Stimulated activated CD4-positive, alpha-beta T cell treated with anti-CD3 and anti-CD28 coated beads, Interleukin-15, amount 100 ng/mL, for 1 hour (primary cell): ENCODE measurements around the gene NOSIP.

ENCODE experiments used
- DNase-seq, 2 donors: peaks; one replicate each; pipeline ENCODE4 v3.0.0-alpha.2; 2020; ENCODE audit warnings: low read depth in 1 of 2, low spot score in 1 of 2

Gene NOSIP

DNA sequence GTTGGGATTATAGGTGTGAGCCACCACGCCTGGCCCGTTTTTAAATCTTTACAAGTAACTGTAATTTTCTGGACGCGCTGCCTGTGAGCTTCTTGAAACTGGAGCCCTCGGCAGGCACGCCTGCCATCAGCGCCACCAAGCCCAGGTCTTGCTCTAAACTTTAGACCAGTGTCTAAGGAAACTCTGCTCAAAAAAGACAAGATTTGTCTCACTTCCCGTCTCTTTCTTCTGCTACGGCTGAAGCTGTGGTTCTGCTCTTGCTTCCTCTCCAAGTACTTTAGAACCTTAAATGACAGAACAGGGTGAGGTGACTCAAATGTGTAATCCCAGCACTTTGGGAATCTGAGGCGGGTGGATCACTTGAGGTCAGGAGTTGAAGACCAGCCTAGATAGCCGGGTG is 27.6 kb downstream of the NOSIP start:
- DNase-seq, result no peak

DNA sequence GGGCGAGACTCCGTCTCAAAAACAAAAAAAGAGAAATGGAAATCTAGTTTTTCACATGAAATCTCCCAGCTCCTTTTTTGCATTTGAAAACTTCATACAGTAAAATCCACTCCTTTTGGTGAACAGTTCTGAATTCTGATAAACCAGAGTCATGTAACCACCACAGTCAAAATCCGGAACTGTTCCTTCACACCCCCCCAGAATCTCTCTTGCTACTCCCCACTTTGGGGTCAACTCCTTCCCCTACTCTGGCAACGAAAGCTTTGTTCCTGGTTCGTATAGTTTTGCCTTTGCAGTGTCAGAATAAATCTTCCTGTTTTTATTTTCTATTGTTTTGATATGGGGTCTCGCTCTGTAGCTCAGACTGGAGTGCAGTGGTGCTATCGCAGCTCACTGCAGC is 28.8 kb downstream of the NOSIP start:
- no peak for DNase-seq

DNA sequence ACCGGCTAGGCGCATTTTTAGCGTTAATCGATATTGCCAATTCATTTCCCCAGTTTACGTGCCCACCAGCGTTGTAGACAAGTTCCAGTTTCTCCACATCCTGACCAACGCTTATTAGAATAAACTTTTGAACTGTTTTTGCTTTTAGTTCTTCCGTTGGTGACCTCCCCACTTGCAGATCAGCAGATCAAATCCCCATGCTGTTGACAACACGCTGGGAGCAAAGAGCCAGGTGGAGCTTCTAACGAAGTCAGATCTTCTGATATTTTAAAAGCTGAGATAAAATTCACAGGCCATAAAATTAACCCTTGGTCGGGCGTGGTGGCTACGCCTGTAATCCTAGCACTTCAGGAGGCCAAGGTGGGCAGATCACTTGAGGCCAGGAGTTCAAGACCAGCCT is 31.3 kb downstream of the NOSIP start:
- DNase-seq, result no peak

DNA sequence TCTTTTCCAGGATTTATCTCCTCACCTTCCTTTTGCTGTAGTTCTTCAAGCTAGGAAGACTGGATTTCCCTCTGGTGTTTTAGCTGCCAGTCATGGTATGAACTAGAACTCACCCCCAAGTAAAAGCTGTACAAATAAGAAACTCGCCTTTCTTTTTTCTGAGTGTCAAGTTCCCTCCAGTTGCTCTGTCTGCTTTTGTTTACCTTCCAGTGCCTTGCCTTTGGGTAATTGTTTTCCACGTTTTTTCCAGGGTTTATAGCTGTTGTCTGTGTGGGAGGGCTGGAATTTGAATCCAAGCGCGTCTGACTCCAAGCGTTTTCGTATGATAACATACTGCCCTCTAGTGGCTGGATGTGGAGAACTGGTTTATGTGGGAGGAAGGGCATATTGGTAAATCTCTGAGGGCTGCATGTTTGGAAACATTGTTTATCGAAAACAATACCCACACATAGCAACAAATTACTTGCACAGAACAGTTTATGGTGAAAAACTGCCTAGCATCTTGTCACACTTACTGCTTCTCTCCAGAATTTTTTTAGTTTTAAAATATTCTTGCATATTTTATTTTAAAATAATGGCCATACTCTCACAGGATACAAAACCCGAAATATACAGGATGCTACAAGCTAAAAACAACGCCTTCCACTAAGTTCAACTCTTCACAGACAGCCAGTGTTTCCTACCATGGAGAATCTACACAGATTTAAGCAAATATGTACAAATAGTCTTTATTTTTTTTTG is 33.4 kb downstream of the NOSIP start:
- DNase-seq, result no peak

DNA sequence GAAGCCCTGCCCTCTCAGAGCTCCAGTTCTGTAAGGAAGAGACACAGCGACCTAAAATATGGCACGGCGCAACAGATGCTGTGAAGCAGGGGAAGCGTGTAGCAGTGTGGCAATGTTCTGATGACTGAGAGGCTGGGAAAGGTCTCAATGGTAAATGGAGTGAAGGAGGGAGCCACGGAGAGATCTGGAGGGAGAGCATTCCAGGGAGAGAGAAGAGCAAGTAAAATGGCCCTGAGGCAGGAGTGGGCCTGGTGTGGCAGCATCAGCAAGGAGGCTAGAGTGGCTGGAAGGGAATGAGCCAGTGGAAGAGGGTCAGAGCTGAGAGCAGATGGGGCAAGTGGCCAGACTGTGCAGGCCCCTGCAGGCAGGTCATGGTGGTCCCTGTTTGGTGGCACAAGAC is 36.2 kb downstream of the NOSIP start:
- no peak for DNase-seq

DNA sequence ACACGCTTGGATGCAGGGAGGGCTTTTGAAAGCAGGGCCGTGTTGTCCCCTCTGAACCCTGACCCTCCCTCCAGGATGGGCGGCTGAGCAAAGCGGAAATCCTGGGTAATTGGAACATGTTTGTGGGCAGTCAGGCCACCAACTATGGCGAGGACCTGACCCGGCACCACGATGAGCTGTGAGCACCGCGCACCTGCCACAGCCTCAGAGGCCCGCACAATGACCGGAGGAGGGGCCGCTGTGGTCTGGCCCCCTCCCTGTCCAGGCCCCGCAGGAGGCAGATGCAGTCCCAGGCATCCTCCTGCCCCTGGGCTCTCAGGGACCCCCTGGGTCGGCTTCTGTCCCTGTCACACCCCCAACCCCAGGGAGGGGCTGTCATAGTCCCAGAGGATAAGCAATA is 37.3 kb downstream of the NOSIP start:
- DNase-seq, result no peak

DNA sequence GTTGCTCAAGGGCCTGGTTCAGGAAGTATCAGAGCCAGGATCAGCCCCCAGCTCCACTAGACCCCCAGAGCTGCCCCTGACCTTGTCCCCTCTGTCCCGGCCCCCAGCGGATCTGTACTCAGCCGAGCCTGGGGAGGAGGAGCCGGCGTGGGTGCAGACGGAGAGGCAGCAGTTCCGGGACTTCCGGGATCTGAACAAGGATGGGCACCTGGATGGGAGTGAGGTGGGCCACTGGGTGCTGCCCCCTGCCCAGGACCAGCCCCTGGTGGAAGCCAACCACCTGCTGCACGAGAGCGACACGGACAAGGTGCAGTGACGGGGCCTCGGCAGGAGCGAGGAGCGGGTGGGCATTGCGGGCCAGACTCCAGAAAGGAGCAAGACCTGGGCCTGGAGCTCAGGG is 37.9 kb downstream of the NOSIP start:
- DNase-seq, result no peak

DNA sequence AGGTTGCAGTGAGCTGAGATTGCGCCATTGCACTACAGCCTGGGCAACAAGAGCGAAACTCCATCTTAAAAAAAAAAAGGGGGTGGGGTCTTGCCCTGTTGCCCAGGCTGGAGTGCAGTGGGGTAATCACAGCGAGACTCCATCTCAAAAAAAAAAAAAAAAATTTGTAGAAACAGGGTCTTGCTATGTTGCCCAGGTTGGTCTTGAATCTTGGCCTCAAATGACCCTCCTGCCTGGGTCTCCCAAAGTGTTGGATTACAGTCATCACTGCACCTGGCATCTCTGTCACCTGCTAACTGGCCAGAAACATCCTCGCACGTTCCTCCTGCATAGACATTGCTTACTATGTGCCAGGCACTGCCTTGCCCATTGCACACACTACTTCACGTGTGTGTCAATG is 38.4 kb downstream of the NOSIP start:
- DNase-seq, result no peak

DNA sequence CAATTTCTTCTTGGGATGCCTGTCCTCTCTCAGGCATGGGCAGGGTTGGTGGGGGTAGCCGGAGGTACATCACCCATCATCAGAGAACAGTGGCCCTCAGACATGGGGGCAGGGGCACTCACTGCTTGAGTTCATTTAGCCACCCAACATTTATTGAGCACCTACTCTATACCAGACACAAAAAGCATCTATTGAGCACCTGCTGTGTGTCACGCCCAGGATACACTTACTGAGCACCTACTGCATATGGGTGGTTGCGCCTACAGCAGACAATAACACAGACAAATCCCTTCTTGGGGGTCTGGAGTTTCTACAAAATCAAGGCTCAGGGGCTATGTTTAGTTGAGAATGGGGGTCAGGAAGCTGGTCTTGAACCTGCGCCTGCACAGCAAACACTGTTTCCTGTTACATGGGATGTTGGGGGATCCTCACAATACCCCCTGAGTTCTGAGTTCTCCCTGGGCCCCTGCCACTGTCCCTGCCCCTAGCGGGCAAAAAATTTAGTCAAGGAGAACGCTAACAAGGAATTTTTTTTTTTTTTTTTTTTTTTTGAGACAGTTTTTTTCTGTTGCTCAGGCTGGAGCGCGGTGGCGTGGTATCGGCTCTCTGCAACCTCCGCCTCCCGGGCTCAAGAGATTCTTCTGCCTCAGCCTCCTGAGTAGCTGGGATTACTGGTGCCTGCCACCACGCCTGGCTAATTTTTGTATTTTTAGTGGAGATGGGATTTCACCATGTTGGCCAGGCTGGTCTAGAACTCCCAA is 41.0 kb downstream of the NOSIP start:
- no peak for DNase-seq

DNA sequence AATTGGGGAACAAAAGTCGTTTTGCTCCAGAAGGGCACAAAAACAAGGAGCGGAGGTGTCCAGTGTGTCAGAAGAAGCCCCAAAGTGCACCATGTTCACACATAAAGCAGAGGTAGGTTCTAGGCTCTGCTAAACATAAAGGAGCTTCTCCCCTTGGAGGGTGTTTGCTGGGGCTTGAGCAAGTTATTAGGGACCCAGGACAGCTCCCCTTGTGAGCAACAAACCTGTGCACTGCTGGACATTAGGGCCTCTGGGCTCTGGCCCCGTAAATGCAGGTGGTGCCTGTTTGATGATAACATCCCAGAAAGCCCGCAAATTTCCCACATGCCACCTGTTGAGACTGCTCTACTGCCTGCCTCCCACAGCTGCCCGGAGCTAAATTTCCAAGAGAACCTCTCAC is 41.7 kb downstream of the NOSIP start:
- DNase-seq, result no peak

DNA sequence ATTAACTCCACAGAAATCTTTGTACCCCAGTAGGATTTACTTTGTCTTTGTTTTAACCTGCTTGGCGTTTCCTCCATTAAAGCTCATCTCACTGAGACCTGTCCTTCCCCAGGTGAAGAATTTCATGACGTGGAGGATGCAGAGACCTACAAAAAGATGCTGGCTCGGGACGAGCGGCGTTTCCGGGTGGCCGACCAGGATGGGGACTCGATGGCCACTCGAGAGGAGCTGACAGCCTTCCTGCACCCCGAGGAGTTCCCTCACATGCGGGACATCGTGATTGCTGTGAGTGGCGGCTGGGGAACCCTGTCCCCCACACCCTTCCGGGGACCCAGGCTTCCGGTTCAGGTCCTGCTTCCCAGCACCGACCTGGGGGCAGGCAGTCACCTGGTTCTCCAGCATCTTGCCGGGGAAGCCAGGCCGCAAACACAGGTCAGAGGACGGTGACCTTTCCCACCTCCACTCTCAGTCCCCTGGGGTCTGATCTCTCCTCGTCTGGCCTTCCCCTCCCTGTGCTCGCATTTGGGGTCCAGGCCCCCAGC is 43.4 kb downstream of the NOSIP start:
- DNase-seq, result no peak

DNA sequence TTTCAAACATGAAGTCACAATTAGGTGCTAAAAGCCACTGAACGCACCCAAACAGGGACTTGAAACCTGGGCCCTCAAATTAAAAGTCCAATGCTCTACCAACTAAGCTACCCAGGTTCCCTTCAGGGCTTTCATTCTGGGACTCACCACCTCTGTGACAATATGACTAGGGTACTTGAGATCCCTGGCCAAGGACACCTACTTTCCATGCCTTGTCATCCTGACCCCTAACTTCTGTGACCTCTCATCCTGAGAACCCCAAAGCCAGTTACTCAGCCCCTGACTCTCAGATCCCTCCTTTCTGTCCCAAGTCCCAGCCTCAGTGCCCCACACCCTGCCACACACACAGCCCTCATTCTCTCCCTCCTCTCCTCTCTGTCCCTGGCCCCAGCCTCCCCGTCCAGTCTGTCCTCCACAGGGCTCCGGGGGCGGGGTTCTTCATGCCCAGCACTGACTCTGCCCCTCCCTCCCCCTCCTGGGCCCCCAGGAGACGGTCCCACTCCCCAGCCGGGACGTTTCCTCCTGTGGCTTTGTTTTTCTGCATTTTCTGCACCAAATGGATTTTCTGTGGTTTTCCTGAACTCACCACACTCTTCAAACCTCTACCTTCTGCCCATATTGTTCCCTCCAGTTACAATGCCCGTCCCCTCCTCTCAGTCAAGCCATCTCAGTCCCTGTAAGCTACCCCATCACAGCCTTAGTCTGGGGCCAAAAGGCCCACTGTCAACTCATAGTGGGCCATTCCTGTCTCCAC is 45.5 kb downstream of the NOSIP start:
- no peak for DNase-seq

DNA sequence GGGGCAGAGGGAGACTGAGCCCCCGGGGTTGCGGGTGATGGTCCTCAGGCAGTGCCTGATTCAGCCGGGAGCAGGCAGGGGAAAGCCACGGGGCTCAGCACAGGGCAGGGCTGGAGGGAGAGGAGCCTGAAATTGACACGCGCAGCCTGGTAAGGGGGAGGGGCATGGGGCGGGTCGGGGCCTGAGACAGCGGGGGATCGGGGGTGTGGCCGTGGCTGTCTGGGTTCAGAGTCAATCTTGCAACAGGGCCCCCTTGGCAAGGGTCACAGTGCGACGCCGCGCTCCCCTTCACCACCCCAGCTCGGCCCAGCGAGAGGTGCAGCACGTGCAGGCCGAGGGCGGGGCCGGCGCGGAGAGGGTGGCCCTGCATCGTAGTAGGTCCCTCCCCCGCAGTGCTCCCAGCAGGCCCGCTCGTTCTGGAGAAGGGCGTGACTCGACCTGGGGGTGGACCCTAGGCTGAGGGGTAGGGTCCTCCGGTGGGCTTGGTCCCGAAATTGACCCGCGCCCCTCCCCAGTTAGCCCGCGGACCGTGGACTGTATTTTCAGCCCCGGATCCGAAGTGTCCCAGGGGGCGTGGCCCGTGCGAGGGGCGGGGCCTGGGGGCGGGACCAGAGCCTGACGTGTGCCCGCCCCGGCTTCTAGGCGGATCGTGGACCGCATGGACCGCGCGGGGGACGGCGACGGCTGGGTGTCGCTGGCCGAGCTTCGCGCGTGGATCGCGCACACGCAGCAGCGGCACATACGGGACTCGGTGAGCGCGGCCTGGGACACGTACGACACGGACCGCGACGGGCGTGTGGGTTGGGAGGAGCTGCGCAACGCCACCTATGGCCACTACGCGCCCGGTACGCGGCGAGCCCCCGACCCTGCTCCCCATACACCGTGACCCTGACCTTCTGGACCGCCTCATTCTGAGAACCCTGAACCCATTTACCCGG is 46.5 kb downstream of the NOSIP start:
- peak; percentile 77 to 85 for DNase-seq

DNA sequence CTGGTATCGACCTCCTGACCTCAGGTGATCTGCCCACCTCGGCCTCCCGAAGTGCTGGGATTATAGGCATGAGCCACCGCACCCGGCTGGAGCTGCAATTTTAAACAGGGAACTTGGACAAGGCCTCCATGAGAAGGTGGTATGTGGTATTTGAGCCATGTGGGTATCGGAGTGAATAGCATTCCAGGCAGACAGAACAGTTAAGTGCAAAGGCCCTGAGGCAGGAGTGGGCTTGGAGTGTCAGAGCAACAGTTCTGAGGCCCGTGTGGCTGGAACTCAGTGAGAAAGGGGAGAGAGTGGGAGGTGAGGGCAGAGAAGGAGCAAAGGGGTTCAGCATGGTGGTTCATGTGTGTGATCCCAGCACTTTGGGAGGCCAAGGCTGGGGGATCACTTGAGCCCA is 49.6 kb downstream of the NOSIP start:
- no peak for DNase-seq

DNA sequence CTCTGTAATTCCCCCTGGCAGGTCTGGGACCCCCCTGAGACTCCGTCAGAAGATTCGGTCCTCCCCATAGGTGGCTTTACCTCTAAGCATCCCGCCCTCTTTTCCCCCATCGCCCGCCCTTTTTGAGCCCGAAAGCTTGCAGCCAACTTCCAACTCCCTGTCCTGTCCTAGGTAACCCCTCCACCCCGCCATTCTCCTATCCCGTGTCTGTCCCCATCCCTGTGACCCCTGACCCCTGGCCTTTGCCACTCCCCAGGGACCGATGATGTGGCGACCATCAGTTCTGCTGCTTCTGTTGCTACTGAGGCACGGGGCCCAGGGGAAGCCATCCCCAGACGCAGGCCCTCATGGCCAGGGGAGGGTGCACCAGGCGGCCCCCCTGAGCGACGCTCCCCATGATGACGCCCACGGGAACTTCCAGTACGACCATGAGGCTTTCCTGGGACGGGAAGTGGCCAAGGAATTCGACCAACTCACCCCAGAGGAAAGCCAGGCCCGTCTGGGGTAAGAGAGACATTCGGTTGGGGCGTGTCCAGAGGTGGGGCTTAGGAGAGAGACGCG is 52.1 kb downstream of the NOSIP start:
- DNase-seq, result no peak

DNA sequence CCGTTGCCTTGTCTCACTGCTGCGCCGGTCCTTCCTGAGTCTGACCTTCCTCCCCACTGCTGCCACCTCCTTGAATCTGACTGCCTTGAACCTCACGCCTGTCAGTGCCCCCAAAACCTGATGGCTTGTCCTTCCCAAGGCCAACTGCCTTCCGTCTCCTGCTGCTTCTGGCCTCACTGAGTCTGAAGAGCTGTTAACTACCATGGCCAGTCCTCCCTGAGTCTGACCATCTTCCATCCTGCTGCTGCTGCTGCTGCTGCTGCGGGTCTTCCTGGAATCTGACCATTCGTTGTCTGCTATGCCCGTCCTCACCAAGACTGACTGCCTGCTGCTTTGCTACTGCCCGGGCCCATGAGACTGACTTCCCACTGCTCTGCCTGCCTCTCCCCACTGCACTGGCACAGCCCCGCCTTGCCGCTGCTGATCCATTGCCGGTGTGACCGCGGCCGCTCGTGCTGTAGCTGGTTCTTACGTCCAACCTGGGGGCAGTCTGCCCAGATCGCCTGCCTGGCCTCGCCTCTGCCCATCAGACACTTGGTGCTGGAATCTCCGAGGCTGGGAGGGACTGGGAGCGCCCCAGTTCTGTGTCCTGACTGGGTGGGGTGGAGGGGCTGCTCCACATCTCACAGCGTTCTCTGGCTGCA is 55.4 kb downstream of the NOSIP start:
- no peak for DNase-seq

DNA sequence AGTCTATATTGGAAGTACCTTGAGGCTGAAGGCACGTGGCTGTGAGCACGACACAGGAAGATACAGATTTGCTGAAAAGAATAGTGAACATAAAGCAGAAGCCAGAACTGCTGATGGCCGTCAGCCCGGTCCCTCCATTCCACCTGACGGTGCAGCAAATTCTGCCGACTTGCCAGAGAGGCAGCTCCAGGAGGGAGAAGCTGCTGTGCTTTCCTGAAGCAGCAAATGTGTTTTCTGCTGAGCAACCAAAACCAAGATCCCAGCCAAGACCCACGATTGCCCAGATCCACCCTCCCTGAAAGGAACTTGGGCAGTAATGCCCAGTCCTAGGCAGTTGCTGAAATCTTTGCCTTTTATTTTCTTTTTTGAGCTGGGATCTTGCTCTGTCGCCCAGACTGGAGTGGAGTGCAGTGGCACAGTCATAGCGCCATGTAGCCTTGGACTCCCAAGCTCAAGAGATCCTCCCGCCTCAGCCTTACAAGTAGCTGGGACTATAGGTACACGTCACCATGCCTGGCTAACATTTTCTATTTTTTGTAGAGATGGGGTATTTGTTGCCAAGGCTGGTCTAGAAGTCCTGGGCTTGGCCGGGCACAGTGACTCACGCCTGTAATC is 59.5 kb downstream of the NOSIP start:
- no peak for DNase-seq

DNA sequence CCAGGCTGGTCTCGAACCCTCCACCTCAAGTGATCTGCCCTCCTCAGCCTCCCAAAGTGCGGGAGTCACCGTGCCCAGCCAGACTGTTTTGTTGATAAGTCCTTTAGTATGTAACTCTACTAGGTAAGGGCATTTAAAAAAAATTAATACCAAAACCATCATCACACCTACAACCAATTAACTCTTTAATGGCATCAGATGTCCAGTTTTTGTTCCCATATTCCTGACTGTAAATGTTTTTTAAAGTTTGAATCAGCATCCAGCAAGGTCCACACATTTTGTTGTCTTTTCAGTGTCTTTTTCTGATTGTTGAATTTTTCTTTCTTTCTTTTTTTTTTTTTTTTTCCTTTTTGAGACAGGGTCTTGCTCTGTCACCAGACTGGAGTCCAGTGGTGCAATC is 62.3 kb downstream of the NOSIP start:
- DNase-seq, result no peak

DNA sequence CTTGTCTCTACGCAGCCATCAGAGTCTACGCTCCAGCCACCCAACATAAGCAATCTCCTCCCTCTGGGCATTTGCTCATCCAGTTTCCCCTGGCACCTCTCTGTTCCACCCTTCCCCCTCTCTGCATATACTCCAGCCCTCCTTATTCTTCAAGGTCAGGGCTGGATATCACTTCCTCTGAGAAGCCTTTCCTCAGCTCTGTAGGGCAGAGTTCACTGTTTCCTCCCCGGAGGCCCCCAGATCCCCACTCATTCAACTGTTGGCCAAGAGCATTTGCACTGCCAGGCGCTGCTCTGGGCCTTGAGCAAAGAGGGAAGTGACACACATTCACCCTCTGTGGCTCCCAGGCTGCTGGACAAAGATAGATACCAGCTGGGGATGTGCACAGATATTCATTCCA is 64.6 kb downstream of the NOSIP start:
- DNase-seq, result no peak

DNA sequence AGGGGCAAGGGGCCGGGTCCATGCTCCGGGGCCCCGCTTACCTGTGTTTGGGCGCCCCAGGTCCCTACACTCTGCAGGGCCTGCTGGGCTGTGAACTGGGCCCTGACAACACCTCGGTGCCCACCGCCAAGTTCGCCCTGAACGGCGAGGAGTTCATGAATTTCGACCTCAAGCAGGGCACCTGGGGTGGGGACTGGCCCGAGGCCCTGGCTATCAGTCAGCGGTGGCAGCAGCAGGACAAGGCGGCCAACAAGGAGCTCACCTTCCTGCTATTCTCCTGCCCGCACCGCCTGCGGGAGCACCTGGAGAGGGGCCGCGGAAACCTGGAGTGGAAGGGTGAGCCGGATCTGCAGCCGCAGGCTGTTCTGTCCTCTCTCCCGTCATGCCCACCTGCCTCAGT is 66.2 kb downstream of the NOSIP start:
- DNase-seq, result no peak
